ENCODE measurements around the gene THADA.
"Not testable (repeated sequence)": the region's sequence is repeated elsewhere in the genome, so short reads cannot be mapped to it uniquely, and the experiment has no call there.

THADA gene

DNA sequence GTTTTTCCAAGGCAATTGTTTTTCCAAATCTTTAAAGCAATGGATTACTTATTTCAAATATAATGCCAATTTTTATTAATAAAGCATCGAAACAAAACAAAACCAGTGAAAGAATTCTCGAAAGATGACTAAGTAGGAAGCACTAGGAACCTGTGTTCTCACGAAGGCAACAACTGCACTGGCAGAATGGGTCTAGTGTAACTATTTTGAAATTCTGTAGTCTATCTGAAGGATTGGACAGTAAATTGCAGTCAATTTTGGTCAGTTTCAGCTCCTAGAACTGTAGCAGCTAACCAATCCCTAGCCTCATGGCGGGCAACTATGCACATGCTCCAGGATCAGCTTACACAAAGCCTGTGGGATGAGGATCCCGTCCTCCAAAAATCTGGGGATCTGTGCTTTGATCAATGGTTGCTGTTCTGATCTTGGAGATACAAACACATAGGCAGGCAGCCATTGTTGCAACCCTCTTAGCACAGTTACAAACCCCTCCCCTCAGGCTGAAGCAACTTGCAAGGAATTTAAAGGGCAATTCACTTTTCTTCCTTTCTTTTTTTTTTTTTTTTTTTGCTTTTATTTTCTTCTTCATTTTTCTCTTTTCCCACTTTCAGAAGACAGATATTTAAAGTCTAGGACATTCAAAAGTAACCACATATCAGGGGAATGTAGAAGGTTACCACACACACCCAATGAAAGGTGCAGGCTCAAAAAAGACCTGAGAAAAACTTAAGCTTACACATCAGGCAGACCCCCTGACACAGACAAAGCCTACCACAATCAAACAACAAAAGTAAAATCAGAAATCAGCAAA is 147.6 kb downstream of the THADA start:
- no peak for DNase-seq

DNA sequence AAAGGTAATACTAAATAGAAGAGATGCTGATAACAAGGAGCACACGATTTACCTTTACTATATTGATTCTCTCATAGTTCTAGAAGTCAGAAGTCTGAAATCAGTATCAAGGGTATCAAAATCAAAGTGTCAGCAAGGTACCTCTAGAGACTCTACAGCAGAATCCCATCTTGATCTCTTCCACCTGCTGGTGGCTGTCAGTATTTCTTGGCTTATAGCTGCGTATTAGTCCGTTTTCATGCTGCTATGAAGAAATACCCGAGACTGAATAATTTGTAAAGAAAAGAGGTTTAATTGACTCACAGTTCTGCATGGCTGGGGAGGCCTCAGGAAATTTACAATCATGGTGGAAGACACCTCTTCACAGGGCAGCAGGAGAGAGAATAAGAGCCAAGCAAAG is 149.1 kb downstream of the THADA start:
- DNase-seq: not testable (repeated sequence)

DNA sequence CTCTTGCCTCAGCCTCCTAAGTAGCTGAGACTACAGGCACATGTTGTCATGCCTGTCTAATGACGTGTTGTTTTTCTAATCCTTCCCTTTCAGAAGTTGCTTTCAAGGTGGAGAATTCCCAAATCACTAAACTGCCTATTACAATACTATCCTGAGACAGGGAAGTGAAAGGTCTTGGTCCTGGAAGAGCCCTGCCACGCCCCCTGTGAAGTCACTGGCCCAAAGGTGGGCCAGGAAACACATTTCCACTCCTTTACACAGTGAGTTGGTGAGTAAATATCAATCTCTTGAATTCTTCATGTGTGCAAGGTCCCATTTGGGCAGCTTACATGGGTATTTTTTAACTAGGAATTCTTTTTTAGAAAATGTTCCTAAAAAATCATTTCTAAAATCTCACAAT is 150.1 kb downstream of the THADA start:
- no peak for DNase-seq

DNA sequence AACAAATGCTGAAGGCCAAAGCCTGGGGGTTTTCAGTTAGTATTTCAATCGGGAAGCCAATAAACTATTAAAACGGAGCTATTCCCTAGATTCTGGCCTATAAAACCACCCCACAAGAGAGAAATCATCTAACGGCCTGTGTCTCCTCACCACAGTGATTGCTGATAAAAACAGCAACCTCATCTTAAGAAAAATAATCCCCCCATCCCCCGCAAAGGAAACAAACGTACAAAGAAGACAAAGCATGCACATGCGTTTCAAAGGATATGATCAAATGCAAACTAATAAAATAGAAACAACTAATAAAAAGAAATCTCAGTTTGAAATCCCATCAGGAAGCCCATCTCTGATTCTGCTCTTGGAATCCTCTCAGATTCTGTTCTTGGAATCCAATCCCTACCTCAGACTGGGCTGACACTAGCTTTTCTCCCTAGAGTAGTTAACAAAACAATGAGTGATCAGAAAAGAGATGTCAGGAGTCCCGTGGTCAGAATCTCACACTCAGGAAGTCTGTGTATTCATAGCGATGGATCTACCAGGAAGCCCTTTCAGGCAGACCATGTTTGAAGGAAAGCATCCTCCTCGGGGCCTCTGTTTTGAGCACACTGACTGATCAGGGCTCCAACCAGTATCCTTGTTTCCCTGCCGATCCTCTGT is 150.7 kb downstream of the THADA start:
- DNase-seq: no peak

DNA sequence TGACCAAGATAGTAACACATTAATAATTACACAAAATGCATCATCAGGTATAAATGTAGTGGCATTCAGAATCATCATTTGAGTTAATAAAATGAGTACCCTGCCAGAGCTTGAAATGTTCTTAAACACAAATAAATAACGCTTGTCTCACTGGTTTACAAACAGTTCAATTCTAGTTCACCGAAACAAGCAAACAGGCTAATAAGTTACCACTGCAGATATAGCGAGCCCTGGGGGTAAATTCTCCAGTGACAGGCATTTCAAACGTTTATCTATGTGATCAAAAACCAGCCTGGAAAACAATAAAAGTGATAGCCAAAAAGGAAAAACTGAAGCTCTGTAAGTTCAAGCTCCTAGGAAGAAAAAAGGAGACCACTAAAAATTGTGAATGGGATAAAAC is 152.6 kb downstream of the THADA start:
- no peak for DNase-seq

DNA sequence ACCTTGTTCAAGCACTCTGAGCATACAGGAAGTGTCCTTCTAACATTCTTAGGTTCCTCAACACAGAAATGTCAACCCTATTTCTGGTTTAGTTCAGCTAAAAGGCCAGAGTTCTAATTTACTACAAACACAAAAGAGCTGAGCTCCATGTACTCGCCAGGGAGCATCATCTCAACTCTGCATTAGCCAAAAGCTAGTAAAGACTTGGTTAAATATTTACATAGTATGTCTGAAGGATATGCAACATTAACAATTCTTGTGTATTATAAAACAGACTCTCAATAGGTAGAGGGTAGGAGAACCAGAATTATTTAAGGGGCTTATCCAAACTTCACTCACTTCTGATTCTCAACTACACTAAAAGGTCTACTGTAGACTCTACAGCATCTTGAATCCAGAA is 154.6 kb downstream of the THADA start:
- DNase-seq: no peak

DNA sequence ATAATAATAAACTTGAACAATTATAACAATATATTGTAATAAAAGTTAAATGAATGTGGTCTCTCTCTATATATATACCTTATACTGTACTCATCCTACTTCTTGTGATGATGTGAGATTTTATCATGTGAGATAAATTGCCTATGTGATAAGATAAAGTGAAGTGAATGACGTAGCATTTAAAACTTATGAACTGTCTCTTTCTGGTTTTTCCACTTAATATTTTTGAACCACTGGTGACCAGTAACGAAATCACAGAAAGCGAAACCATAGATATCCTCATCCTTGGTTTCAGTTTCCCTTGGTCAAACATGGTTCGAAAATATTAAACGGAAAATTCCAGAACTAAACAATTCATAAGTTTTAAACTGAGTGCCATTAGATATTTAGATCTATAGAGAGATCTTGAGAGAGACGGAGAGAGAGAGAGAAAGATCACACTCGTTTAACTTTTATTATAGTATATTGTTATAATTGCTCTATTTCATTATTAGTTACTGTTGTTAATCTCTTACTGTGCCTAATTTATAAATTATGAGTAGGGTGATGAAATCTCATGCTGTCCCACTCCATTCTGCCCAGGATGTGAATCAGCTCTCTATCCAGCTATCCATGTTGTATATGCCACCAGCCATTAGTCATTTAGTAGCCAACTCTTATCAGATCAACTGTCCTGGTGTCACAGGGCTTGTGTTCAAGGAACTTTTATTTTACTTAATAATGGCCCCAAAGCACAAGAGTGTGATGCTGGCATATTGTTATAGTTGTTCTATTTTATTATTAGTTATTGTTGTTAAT is 156.8 kb downstream of the THADA start:
- no peak for DNase-seq

DNA sequence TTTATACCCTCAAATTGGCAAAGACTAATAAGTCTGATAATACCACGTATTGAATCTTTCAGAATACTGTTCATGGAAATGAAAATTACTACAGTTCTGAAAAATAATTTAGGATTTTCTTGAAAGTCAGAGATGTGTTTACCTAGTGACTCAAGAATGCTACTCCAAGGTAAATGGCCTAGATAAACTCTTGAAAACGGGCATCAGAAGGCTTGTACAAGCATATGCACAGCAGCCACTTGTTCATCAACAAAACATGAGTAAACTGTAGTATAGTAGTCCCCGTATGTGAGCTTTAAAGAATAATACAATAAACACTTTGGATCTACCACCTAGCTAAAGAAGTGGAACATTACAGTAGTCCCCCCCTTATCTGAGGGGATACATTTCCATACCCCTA is 157.5 kb downstream of the THADA start:
- DNase-seq: no peak

DNA sequence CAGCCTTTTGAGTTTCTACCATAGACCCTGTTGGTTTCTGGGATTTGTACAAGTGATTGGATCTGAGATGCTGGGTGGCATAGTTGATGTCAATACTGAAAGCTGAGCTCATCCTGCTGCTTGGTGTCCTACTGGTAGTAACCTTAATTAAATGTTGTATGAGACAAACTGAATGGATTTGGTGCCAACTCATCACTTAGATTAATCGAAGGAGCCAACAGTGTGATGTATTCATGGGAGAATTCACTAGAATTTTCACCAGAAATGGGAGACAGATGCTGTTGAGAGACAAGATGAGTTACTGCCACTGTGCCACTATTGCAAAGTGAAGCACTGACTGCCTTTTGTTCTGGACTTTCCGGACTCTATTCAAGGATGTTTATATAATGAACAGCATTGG is 158.5 kb downstream of the THADA start:
- DNase-seq: no peak

DNA sequence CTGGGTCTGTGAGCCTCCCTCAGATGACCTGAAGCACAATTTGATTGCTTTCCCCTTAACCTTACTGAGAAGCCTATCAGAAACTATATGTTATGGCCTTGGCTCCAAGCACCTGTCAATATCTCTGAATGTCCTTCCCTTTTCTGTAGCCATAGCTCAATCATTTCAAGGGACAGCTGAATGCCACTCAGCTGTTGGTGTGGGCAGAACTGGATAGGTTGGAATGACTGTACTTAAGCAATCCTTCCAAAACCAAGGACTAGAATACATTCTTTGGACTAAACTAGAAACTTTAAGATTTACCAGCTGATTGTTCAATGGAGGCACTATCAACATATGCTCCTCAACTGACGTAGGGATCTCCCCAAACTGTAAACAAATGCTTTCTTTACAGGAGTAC is 159.4 kb downstream of the THADA start:
- DNase-seq: no peak

DNA sequence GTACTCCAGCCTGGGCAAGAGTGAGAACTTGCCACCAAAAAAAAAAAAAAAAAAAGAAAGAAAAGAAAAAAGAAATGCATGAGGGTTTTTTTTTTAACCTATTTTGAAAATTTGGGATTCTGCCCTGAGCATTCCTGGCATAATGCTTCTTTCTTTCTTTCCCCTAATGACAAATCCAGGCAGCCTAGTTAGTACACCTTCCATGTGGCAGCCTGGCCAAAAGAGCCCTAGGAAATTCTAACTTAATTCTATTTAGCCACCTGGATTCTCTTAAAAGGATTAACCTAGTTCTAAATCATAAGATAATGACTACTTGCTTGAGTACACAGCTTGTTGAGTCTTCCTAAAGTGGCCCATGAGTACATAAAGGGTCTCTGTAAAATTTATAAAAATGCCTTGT is 160.1 kb downstream of the THADA start:
- DNase-seq: no peak

DNA sequence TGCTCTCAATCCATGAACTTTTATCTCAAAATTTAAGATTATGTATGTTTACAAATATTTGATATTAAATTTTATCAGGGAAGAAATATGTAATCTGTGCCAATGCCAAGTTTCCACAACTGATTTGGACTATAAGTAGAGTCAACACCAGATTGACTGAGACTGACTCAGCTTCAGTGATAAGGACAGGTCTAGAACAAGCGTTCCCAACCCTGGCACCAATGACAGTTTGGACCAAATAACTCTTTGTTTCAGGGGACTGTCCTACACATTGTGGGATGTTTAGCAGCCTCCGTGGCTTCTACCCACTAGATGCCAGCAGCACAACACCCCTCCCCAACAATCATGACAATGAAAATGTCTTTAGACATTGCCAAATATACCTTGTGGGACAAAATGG is 165.3 kb downstream of the THADA start:
- DNase-seq: no peak

DNA sequence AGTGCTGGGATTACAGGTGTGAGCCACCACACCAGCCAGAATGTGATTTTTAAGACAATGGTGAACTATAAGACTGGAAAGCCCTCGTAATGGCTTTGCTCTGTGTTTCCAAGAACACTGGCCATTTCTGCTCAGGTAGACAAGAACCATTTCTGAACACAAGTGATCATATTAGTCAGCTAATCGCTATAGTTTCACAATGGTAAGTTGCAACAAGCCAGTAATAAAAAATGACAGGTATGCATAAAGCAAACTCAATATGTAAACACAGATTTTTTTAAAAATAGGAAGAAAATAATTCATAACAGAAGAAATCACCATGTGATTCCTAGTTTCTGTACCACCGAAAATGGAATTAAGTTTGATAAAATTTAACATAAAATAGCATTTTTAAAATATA is 166.5 kb downstream of the THADA start:
- no peak for DNase-seq

DNA sequence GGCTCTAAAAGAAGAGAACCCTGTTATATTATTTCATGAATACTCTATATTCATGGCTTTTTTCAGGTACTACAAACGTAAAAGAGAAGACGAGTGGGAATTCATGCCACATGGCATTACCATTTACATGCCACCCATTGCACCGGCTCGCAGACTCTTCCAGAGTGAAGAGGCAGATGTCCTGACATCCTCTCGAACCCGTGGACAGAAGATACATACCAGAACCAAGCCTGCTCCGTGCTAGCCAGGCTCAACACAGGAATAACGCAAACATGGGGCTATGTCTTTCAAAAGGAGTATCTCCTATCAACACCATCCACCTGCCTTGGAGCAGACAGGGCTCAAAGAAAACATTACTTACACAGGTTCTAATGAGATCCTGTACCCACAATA is 168.8 kb downstream of the THADA start:
- DNase-seq: no peak

DNA sequence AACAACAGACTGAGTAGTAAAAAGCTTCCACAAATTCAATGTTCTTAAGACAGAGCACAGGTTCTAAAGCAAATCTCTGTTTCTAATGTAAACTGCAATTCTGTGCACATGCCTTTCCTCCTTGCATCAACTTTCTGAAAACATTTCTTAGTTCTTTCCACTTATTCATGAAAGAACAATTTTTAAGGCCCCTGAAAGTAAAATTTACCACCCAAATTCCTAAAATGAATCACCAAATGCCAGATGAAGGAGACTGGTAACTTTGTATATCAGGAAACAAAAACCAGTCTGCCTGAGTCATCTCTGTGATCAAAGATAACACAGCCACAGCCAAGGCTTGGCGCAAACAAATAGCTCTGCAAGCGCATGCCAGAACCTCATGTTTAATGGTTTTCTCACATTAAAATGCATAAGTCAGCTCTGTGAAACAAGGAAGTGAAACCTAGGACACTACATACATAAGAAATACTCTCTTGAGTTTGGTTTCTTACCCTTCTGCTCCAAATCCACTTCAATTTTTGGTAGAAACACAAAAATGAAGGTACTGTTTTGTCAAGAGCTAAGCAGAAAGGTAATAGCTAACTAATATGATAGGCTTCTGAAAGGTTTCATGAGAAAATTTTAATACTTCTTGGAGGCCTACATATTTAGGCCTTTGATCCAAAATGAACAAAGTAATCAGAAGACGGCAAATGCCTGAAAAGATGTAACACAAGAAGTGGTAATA is 169.4 kb downstream of the THADA start:
- DNase-seq: peak in 6 of 56 donors; percentile 1 to 16 (median 10)

DNA sequence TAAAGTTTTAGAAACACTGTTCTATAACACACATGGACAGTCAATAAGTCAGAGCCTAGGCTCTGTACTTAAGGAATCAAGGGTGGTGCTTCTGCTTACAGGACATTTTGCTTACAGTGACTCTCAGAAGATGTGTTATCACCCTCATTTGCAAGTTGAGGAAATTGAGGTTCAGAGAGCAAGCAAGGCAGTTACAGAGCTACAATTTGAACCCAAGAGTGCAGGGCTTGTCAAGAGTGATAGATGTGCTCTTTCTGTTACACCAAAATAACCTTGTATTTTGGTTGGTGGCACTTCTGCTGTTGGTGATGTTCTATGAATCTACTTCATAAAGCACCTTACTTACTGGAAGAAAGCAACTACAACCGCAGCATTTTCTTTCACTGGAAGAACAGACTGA is 170.2 kb downstream of the THADA start:
- no peak for DNase-seq

DNA sequence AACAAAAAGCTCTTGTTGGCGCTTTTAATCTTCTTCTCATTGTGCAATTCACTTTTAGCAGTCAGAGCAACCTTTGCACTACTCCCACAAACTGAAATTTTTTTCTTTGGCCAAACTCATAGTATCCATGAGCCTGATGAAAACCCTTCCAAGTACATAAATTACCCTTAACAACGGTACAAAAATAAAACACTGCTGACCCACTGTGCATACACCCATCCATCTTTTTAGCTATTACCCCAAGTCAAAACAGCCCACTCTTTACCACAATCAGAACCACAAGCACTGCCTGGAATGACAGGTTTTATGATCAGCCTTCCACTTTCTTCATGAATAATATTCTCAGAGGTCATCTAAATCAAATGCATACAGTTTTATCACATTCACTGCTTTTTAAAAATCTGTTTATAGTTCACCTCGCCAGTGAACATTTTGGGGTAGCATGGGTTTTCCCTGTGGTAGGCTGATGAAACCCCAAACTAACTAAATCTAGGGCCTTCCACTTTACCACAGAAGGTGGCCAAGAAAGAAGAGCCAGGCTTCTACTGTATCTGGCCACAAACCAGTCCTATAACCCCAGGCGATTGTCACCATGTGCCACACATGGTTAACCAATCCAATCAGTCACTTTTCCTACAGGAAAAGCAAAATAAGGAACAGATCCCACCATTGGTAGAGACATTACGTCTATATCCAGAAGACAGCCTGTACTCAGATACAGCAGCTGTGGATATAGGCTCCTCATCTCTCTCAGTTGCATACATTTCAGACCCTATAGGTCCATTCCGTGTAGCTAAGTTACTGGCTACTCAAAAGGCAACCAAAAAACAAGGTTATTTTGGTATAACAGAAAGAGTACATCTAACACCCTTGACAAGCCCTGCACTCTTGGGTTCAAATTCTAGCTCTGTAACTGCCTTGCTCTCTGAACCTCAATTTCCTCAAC is 171.3 kb downstream of the THADA start:
- no peak for DNase-seq

DNA sequence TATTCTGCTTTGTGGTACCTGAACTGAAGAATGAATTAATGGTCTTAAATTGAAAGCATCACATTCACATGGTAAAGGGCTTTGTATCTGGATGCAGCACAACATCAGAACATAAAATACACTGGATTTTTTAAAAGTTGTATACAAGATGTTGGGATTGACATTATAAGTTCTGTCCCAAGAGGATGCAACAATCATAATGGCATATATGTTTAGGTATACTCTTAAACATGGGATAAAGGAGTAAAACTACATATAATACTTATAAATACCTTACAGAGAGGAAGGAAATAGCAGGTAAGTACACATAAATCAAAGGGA is 171.9 kb downstream of the THADA start:
- no peak for DNase-seq

DNA sequence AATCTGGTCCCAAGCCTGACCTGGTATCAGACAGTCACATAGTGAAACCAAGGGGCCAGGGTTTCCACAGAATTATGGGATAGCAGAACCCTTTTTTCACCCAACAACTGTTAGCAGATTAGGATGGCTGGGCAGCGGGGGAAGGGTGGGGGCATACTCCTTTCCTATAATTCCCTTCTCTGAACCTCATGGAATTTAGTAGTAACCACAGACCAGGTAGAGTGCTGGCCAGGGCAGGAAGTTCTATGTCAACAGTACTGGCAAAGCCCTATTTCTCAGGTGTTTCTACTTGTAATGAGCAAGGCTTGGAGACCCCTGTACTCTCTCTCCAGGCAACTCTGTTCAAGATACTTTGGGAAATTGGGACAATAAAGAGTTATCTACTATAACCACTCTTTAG is 174.6 kb downstream of the THADA start:
- no peak for DNase-seq

DNA sequence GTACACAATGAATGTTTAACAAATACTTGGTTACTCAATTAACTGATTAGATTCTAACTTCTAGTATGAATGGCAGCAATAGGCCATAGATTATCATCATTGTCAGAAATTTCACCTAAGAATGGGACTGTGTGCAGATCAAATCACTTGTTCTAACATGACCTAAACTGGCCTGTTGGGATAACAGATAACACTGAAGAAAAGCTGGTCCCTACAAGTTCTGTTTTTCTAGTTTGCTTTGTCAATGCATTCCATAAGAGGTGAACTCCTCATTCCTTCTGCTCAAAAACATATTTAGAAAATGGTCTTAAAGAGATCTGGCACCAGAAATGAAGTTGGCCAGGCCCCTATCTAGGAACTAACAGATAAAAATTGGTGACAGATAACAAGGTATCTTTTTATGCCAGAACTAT is 175.4 kb downstream of the THADA start:
- DNase-seq: no peak

DNA sequence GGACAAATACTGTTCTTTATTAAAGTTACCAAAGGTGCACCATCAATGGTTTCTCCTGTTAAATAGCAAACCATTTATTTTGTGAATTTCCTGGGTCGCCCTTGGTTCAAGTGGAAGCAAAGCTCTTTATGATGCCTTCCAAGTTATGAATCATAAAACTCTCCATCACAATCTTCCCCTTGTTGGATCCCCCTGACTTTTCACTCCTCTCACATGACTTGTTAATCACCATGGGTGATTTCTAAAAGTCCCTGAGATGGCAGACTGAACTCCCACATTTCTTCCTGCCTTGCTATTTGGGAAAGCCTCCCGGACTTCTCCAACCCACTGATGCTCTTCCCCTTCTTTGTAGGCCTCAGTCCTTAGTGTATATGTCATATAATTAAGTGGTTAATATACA is 176.0 kb downstream of the THADA start:
- DNase-seq: no peak

Measured in nucleus accumbens (tissue), 56 donors.